ENCODE data around the gene SASH3.

SASH3 gene

GRCh38 chrX:129793604-129794191 lies 13.9 kb downstream of the SASH3 start:
- no peak for ATAC-seq
- TF ChIP-seq SNAI2 (CRISPR knock-in tag; IDR thresholded peaks at IDR 0.05) (no peak), ZC3H10 (CRISPR knock-in tag; IDR thresholded peaks at IDR 0.05) (no peak), ISL1 (CRISPR knock-in tag; IDR thresholded peaks at IDR 0.05) (no peak), PATZ1 (CRISPR knock-in tag; IDR thresholded peaks at IDR 0.05; ENCODE audit: borderline replicate concordance) (no peak), GLIS3 (CRISPR knock-in tag; IDR thresholded peaks at IDR 0.05) (no peak), CSDC2 (CRISPR knock-in tag; IDR thresholded peaks at IDR 0.05) (no peak), PPARA (CRISPR knock-in tag; IDR thresholded peaks at IDR 0.05; ENCODE audit: borderline replicate concordance) (no peak), TCF4 (CRISPR knock-in tag; IDR thresholded peaks at IDR 0.05; ENCODE audit: borderline replicate concordance) (no peak), BACH2 (CRISPR knock-in tag; IDR thresholded peaks at IDR 0.05; ENCODE audit: borderline replicate concordance) (no peak), CREB5 (CRISPR knock-in tag; IDR thresholded peaks at IDR 0.05; ENCODE audit: low read depth) (no peak), ZNF70 (CRISPR knock-in tag; IDR thresholded peaks at IDR 0.05) (no peak)

- TF ChIP-seq BACH2 (CRISPR knock-in tag; IDR thresholded peaks at IDR 0.05; ENCODE audit: borderline replicate concordance) (no peak), ZNF565 (CRISPR knock-in tag; conservative IDR thresholded peaks at IDR 0.05; ENCODE audit: low read depth) (no peak), ZC3H10 (CRISPR knock-in tag; IDR thresholded peaks at IDR 0.05) (no peak), CSDC2 (CRISPR knock-in tag; IDR thresholded peaks at IDR 0.05) (no peak), ZFP3 (CRISPR knock-in tag; IDR thresholded peaks at IDR 0.05) (no peak), ESRRG (CRISPR knock-in tag; IDR thresholded peaks at IDR 0.05) (no peak), CSRNP3 (CRISPR knock-in tag; IDR thresholded peaks at IDR 0.05) (no peak), PATZ1 (CRISPR knock-in tag; IDR thresholded peaks at IDR 0.05; ENCODE audit: borderline replicate concordance) (no peak), TSHZ2 (CRISPR knock-in tag; IDR thresholded peaks at IDR 0.05) (no peak), ZFP30 (CRISPR knock-in tag; IDR thresholded peaks at IDR 0.05) (no peak), GLIS3 (CRISPR knock-in tag; IDR thresholded peaks at IDR 0.05) (no peak), RARB (CRISPR knock-in tag; IDR thresholded peaks at IDR 0.05) (no peak), PPARA (CRISPR knock-in tag; IDR thresholded peaks at IDR 0.05; ENCODE audit: borderline replicate concordance) (no peak), CREB5 (CRISPR knock-in tag; IDR thresholded peaks at IDR 0.05; ENCODE audit: low read depth) (no peak)
- ATAC-seq = no peak
Observed at GRCh38 chrX:129795584-129795983, 15.8 kb downstream of the SASH3 start.
